HepG2 (cell line): ENCODE results near the gene REG1B. TPM values are rescaled to one million over a fixed set of nuclear protein-coding genes. Genes with fewer than 3 reads are reported as not detected.

Source experiments
- ATAC-seq: fragments of 200-7000 bp; cut with Tn5 transposase; 3 replicates; pipeline ENCODE4 v1.9.1; 2020; ENCODE audit warnings: mild to moderate bottlenecking, moderate library complexity
- BruUV-seq: library from RNA; stranded (reverse); fragments of 400-500 nt; replicated peaks from 2 replicates; lab custom pipeline; 2021; lab: Mats Ljungman, UMichigan
- CTCF ChIA-PET: fragments of 300-600 bp; formaldehyde crosslinking; extraction: SDS; loops from one replicate; lab custom pipeline; 2021; ENCODE audit warnings: low total read pairs, inconsistent platforms, low intra/inter-chr PET ratio; lab: Yijun Ruan, JAX
- POLR2A ChIA-PET: fragments of 350-600 bp; sonication (Branson Sonifier 250); formaldehyde crosslinking; loops from one replicate; lab custom pipeline; 2020; ENCODE audit warnings: antibody characterized with exemption, inconsistent platforms; lab: Yijun Ruan, JAX
- DNase-seq: peaks from one replicate; pipeline ENCODE4 v3.0.0-alpha.2; 2015; ENCODE audit warnings: low spot score
- FAIRE-seq: peaks from 3 replicates; lab custom pipeline; 2011; peaks lifted over from hg19 to GRCh38; lab: Jason Lieb, UNC
- H2AFZ ChIP-seq: one replicate; pipeline ENCODE4 v1.6.1; 2011; ENCODE audit warnings: low read length, inconsistent platforms
- H3K27ac ChIP-seq: fragments of 300-600 bp; 3 replicates; pipeline ENCODE4 v1.8.0; 2011; ENCODE audit warnings: mixed run types, mild to moderate bottlenecking, mixed read lengths, low read length, inconsistent platforms; ENCODE audit not compliant: insufficient read depth; ENCODE audit errors: extremely low read length
- H3K27me3 ChIP-seq, 2 experiments: fragments of 200-600 bp in 1 of 2; 2 replicates in 1 of 2; 3 replicates in 1 of 2; pipeline versions ENCODE4 v1.6.0 to v1.8.0; 2011; ENCODE audit warnings: low read length in 2 of 2, mild to moderate bottlenecking in 2 of 2, moderate library complexity in 2 of 2, inconsistent platforms in 1 of 2; ENCODE audit not compliant: insufficient read depth in 2 of 2, control insufficient read depth in 1 of 2
- H3K36me3 ChIP-seq, 2 experiments: fragments of 200-600 bp in 1 of 2; replicated peaks in 1 of 2; 2 replicates in 1 of 2; 3 replicates in 1 of 2; pipeline versions ENCODE4 v1.5.1 to v1.8.0; 2011; ENCODE audit warnings: low read length in 2 of 2, inconsistent platforms in 1 of 2; ENCODE audit not compliant: insufficient read depth in 2 of 2, control insufficient read depth in 1 of 2
- H3K4me1 ChIP-seq: 2 replicates; pipeline ENCODE4 v1.5.1; 2012; ENCODE audit warnings: low read length, inconsistent platforms; ENCODE audit not compliant: insufficient read depth
- H3K4me2 ChIP-seq: 2 replicates; pipeline ENCODE4 v1.6.0; 2011; ENCODE audit warnings: low read depth, low read length, inconsistent platforms
- H3K4me3 ChIP-seq, 3 experiments: fragments of 200-600 bp in 1 of 3; sonication (generic), shearing (Covaris generic) in 1 of 3; replicated peaks in 1 of 3; 2 replicates each; pipeline ENCODE4 v1.5.1; 2011 to 2016; ENCODE audit warnings: low read length in 3 of 3, inconsistent platforms in 2 of 3, low read depth in 2 of 3, mild to moderate bottlenecking in 2 of 3, control low read depth in 1 of 3, mixed read lengths in 1 of 3; ENCODE audit not compliant: insufficient read depth in 1 of 3
- H3K79me2 ChIP-seq: one replicate; pipeline ENCODE4 v1.6.1; 2011; ENCODE audit warnings: low read length, inconsistent platforms; ENCODE audit not compliant: insufficient read depth
- H3K9ac ChIP-seq: 2 replicates; pipeline ENCODE4 v1.6.0; 2011; ENCODE audit warnings: mild to moderate bottlenecking, low read depth, low read length, inconsistent platforms; ENCODE audit not compliant: insufficient read depth
- H3K9me3 ChIP-seq: 2 replicates; pipeline ENCODE4 v1.5.1; 2012; ENCODE audit warnings: mild to moderate bottlenecking, low read length
- H4K20me1 ChIP-seq: 2 replicates; pipeline ENCODE4 v1.6.0; 2011; ENCODE audit warnings: inconsistent platforms, mild to moderate bottlenecking, low read length, moderate library complexity; ENCODE audit not compliant: insufficient read depth
- CHD4 ChIP-seq: fragments of 200-600 bp; sonication (generic); IDR thresholded peaks from 2 replicates; pipeline ENCODE4 v1.7.0; 2017; ENCODE audit warnings: mild to moderate bottlenecking, low read length, borderline replicate concordance
- CREB3 ChIP-seq: sonication (generic); formaldehyde crosslinking; IDR thresholded peaks from 2 replicates; pipeline ENCODE4 v1.5.0; 2020; ENCODE audit warnings: missing genetic modification reagents
- FOXJ3 ChIP-seq: sonication (generic); formaldehyde crosslinking; IDR thresholded peaks from 2 replicates; pipeline ENCODE4 v1.4.0; 2020; ENCODE audit warnings: missing genetic modification reagents, mild to moderate bottlenecking, borderline replicate concordance
- GZF1 ChIP-seq: sonication (generic); formaldehyde crosslinking; IDR thresholded peaks from 2 replicates; pipeline ENCODE4 v1.5.1; 2020; ENCODE audit warnings: mild to moderate bottlenecking, missing genetic modification reagents
- HNF4G ChIP-seq, 2 experiments: sonication (generic) in 1 of 2; formaldehyde crosslinking in 1 of 2; IDR thresholded peaks; 2 replicates each; pipeline versions ENCODE4 v1.4.0 to v1.6.1; 2011 to 2020; ENCODE audit warnings: borderline replicate concordance in 2 of 2, low read depth in 2 of 2, mild to moderate bottlenecking in 2 of 2, low read length in 1 of 2, missing genetic modification reagents in 1 of 2, moderate library complexity in 1 of 2
- KDM6A ChIP-seq: IDR thresholded peaks from 2 replicates; pipeline ENCODE4 v1.6.1; 2016; ENCODE audit warnings: low read depth
- KLF11 ChIP-seq: IDR thresholded peaks from 2 replicates; pipeline ENCODE4 v1.6.1; 2016; ENCODE audit warnings: missing compliant biosample characterization
- MEIS1 ChIP-seq: sonication (generic); formaldehyde crosslinking; IDR thresholded peaks from 2 replicates; pipeline ENCODE4 v1.9.0; 2021; ENCODE audit warnings: mild to moderate bottlenecking, missing genetic modification reagents, moderate library complexity, borderline replicate concordance
- NFYB ChIP-seq: sonication (generic); formaldehyde crosslinking; IDR thresholded peaks from 2 replicates; pipeline ENCODE4 v1.4.0; 2020; ENCODE audit warnings: missing genetic modification reagents
- NR2F1 ChIP-seq, 2 experiments: fragments of 450-650 bp in 1 of 2; formaldehyde crosslinking in 1 of 2; IDR thresholded peaks; 2 replicates each; pipeline versions ENCODE4 v1.5.0 to v1.6.1; 2016 to 2020; ENCODE audit warnings: mild to moderate bottlenecking in 1 of 2, missing compliant biosample characterization in 1 of 2, missing genetic modification reagents in 1 of 2, moderate library complexity in 1 of 2
- SKI ChIP-seq: fragments of 450-650 bp; IDR thresholded peaks from one replicate; pipeline ENCODE4 v1.6.1; 2018; ENCODE audit warnings: mild to moderate bottlenecking; ENCODE audit not compliant: partially characterized antibody
- SMARCE1 ChIP-seq: fragments of 450-650 bp; IDR thresholded peaks from 2 replicates; pipeline ENCODE4 v1.6.1; 2017; ENCODE audit warnings: borderline replicate concordance
- ZFAT ChIP-seq: sonication (generic); formaldehyde crosslinking; conservative IDR thresholded peaks from 2 replicates; pipeline ENCODE4 v1.8.1; 2023; ENCODE audit warnings: missing genetic modification reagents, inconsistent platforms
- ZFP37 ChIP-seq: sonication (generic); formaldehyde crosslinking; IDR thresholded peaks from 2 replicates; pipeline ENCODE4 v1.4.0; 2020; ENCODE audit warnings: missing genetic modification reagents, borderline replicate concordance
- ZNF367 ChIP-seq: sonication (generic); formaldehyde crosslinking; IDR thresholded peaks from 2 replicates; pipeline ENCODE4 v1.4.0; 2020; ENCODE audit warnings: missing genetic modification reagents, borderline replicate concordance
- ZNF850 ChIP-seq: sonication (generic); formaldehyde crosslinking; conservative IDR thresholded peaks from 2 replicates; pipeline ENCODE4 v1.9.0; 2021; ENCODE audit warnings: mild to moderate bottlenecking, missing genetic modification reagents
- WGBS: methylation state at CpG from one replicate; pipeline ENCODE4 v1.1.6; 2017; ENCODE audit warnings: low lambda C conversion rate; 5-methylcytosine and 5-hydroxymethylcytosine counted together
- in situ Hi-C: cut with HindIII; loops from 2 replicates; pipeline ENCODE4 v1.10.0; 2017; ENCODE audit warnings: low pct_unique_long_range_greater_than_20kb; ENCODE audit not compliant: extremely low pct_ligation_motif_present
- intact Hi-C: fragments of 100-400 bp; cut with micrococcal nuclease; formaldehyde crosslinking; loops from one replicate; pipeline ENCODE4 v1.10.0; 2022; ENCODE audit not compliant: unreplicated experiment
- polyA plus RNA-seq, 8 experiments: library from polyadenylated mRNA; depleted of rRNA in 3 of 8; stranded (reverse) in 7 of 8; unstranded in 1 of 8; fragments of >200 nt; fragmentation: Illumina TruSeq in 4 of 8; extraction: Trizol in 4 of 8; gene quantifications; 2 replicates each; pipeline versions ENCODE4 v1.2.1 to v1.2.3, GENCODE V29; 2011 to 2016; ENCODE audit warnings: low read depth in 4 of 8, missing spikeins in 1 of 8, mixed read lengths in 1 of 8; ENCODE audit not compliant: insufficient read depth in 1 of 8
- total RNA-seq, 5 experiments: library from RNA; depleted of rRNA; stranded (reverse); fragments of >200 nt; fragmentation: Illumina TruSeq; extraction: Trizol; gene quantifications; 2 replicates each; pipeline ENCODE4 v1.2.3, GENCODE V29; 2016; ENCODE audit warnings: low read depth in 1 of 5
- TF ChIP-seq, protein P1 (sequence below): sonication (generic); formaldehyde crosslinking; IDR thresholded peaks from 2 replicates; pipeline ENCODE4 v1.5.1; 2020; ENCODE audit warnings: mild to moderate bottlenecking, missing genetic modification reagents

Gene REG1B
- total and polyA plus RNA-seq, 2 of the 13 experiments (the other 11 are each of a cell fraction or from before 2014, with no cell fraction given): not detected

DNA sequence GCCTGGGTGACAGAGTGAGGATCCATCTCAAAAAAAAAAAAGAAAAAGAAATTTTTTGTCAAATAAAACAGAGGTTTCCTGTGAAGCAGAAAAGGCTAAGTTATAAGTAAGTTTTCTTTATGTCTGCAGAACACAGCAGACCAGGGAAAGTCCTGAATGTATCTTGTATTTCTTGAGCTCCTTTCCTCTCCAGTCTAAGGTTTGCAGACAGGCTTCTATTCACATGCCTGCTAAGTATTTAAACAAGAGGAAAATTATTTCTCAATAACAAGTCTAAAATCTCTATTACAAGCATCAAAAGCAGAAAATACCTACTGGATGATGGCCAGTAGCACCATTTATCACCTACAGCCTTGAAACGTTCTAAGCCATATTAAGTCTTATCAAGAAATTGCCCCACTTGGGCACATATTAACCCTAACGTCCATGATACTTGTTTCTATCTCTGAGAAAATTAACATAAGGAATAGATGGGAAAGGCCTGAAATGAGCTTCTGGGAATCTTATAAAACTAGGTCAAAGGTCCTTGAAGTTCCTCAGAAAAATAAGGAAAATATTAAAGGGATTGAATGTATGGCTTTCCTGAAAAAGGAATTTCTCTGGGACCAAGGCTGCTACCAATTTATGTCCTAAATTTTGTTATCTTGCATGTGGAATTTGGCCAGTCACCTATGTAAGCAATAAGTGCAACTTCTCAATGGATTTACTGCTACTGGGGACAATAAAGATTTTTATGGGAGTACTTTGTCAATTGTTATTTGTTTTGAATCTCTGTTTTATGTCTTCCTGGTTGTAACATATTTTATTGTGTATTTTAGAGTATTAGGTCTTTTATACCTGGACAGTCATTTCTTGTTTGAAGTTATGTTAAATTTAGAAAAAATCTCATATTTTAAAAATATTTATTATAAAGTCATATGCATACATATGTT lies 29.5 kb upstream of the REG1B start:
- no peak overlapping the region for H2AFZ ChIP-seq
- no peaks in the 10 kb centered on the region for H3K9me3 ChIP-seq
- DNase-seq (no peak), ATAC-seq (no peak), FAIRE-seq (no peak)
- H4K20me1 ChIP-seq: no peaks in the 10 kb centered on the region
- H3K4me3 ChIP-seq: no peak overlapping the region
- H3K4me2 ChIP-seq: no peak overlapping the region
- in situ Hi-C loops: no loop called here
- no peaks in the 10 kb centered on the region for H3K4me1 ChIP-seq
- TF ChIP-seq ZFAT (CRISPR knock-in tag) (no peak), CREB3 (no peak), ZFP37 (CRISPR knock-in tag) (no peak), ZNF850 (no peak), MEIS1 (CRISPR knock-in tag) (no peak), SMARCE1 (no peak), SKI (no peak), KLF11 (CRISPR knock-in tag) (no peak), NR2F1 (CRISPR knock-in tag; IDR thresholded peaks at IDR 0.05) (no peak), NFYB (CRISPR knock-in tag) (no peak), KDM6A (CRISPR knock-in tag) (no peak), HNF4G (IDR thresholded peaks at IDR 0.05; ENCODE audit: borderline replicate concordance, low read depth, low read length) (no peak), HNF4G (CRISPR knock-in tag; IDR thresholded peaks at IDR 0.05; ENCODE audit: borderline replicate concordance, low read depth) (no peak), FOXJ3 (CRISPR knock-in tag) (no peak), GZF1 (no peak), ZNF367 (CRISPR knock-in tag) (no peak), CHD4 (no peak)
- TF ChIP-seq, protein P1, sequence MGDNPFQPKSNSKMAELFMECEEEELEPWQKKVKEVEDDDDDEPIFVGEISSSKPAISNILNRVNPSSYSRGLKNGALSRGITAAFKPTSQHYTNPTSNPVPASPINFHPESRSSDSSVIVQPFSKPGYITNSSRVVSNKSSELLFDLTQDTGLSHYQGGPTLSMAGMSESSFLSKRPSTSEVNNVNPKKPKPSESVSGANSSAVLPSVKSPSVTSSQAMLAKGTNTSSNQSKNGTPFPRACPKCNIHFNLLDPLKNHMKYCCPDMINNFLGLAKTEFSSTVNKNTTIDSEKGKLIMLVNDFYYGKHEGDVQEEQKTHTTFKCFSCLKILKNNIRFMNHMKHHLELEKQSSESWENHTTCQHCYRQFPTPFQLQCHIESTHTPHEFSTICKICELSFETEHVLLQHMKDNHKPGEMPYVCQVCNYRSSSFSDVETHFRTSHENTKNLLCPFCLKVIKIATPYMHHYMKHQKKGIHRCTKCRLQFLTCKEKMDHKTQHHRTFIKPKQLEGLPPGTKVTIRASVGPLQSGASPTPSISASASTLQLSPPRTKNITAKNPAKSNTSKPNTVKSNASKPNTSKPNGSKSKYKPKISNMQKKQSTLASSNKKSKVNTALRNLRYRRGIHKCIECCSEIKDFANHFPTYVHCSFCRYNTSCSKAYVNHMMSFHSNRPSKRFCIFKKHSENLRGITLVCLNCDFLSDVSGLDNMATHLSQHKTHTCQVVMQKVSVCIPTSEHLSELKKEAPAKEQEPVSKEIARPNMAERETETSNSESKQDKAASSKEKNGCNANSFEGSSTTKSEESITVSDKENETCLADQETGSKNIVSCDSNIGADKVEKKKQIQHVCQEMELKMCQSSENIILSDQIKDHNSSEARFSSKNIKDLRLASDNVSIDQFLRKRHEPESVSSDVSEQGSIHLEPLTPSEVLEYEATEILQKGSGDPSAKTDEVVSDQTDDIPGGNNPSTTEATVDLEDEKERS (CRISPR knock-in tag): no peak
- 2% methylated on average over 2 of the region's 2 CpGs for WGBS
- H3K36me3 ChIP-seq: no peaks in the 10 kb centered on the region
- no peaks in the 10 kb centered on the region for H3K27me3 ChIP-seq
- no peak overlapping the region for H3K9ac ChIP-seq
- H3K27ac ChIP-seq: no peak overlapping the region
- intact Hi-C loops: no loop called here
- CTCF ChIA-PET: no interaction called here
- POLR2A ChIA-PET: no interaction called here
- no TSS peak for BruUV-seq
- no peaks in the 10 kb centered on the region for H3K79me2 ChIP-seq
